GM18867 (cell line): Measurements from ENCODE around the gene MED28.
A peak's percentile ranks its signal among the peaks of the same experiment; 100 is the strongest.

ENCODE experiments used
- ATAC-seq: cut with Tn5 transposase; IDR thresholded peaks from one replicate; pipeline ENCODE4 v1.9.1; 2021; ENCODE audit warnings: mild to moderate bottlenecking, moderate library complexity; ENCODE audit not compliant: unreplicated experiment

The MED28 gene

GRCh38 chr4:17665346-17665745 is 50.9 kb downstream of the MED28 start:
- peak; percentile 26 for ATAC-seq

- no peak for ATAC-seq
Observed at GRCh38 chr4:17665852-17666251, 51.4 kb downstream of the MED28 start.

- ATAC-seq, result no peak
Observed at GRCh38 chr4:17667253-17667652, 52.8 kb downstream of the MED28 start.

GRCh38 chr4:17667653-17668201 is 53.3 kb downstream of the MED28 start:
- ATAC-seq, result no peak

GRCh38 chr4:17670423-17670822 is 56.0 kb downstream of the MED28 start:
- no peak for ATAC-seq

GRCh38 chr4:17680559-17681280 is 66.3 kb downstream of the MED28 start:
- no peak for ATAC-seq

- ATAC-seq, result no peak
Observed at GRCh38 chr4:17681281-17682221, 67.1 kb downstream of the MED28 start.

- ATAC-seq, result no peak
Observed at GRCh38 chr4:17682222-17682566, 67.8 kb downstream of the MED28 start.
